Fibroblast of villous mesenchyme (primary cell): Measurements from ENCODE around the gene TMEM221. TPM values are rescaled to one million over a fixed set of nuclear protein-coding genes. Genes with fewer than 3 reads are reported as not detected.

Source experiments
- DNase-seq: peaks from one replicate; pipeline ENCODE4 v3.0.0-alpha.2; 2010; ENCODE audit warnings: low read depth
- H3K4me3 ChIP-seq: 2 replicates; pipeline ENCODE4 v1.5.1; 2011; ENCODE audit warnings: low read depth, mild to moderate bottlenecking, low read length
- CTCF ChIP-seq: IDR thresholded peaks from 2 replicates; pipeline ENCODE4 v1.5.1; 2012; ENCODE audit warnings: low read depth, mild to moderate bottlenecking, low read length; ENCODE audit not compliant: insufficient read depth
- total RNA-seq: library from RNA; depleted of rRNA; stranded (reverse); fragments of >200 nt; gene quantifications from 2 replicates; pipeline ENCODE4 v1.2.3, GENCODE V29; 2012

The TMEM221 gene
- total RNA-seq, 1 donor, result not detected

- peak overlapping the region; percentile 69 for H3K4me3 ChIP-seq
- TF ChIP-seq CTCF, result no peak
- DNase-seq, result no peak
These were observed 44.5 kb downstream of the TMEM221 start for GRCh38 chr19:17404015-17404414.

DNA sequence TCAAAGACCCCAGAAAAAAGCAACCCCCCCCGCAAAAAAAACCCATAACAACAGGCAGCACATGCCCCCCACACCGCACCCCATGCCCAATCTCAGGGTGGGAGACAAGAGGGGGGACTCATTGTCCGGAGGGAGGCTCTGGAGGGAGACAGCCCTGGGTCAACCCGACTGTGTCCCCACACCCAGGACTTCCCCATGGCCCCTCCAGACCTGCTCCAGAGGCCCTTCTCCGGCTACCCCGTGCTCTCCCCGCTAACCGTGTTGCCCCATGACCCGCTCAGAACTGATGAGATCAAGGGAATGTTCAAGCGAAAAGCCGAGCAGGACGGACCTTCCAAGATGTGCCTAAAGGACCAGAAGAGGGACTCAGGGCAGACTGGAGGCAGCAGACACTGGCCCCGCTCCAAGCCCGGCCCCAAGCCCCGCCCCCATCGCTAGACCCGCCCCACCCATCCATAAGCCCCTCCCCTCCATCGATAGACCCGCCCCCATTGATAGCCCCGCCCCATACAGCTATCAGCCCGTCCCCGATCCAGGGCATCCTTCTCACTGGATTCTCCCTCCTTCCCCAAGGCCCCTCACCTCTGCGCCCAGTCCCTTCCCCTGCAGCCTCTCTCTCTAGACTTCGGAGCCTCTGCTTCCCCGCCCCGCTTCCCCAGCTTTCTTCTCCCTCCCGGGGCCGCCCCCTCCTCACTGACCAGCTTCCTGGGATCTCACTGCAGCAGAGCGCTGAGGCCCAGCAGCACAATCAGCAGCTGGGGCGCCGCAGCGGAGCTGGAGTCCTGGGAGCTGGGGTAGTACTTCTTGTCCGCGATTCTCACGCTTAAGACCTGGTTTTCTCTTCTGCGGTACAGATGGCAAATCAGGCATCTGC lies 45.2 kb downstream of the TMEM221 start:
- no peak for DNase-seq
- TF ChIP-seq CTCF, result no peak
- peak overlapping the region; percentile 69 for H3K4me3 ChIP-seq

GRCh38 chr19:17401628-17402027 lies 46.8 kb downstream of the TMEM221 start:
- TF ChIP-seq CTCF, result no peak
- H3K4me3 ChIP-seq, result no peak overlapping the region
- no peak for DNase-seq

GRCh38 chr19:17398902-17399527 lies 49.5 kb downstream of the TMEM221 start:
- DNase-seq, result no peak
- no peak for TF ChIP-seq CTCF

GRCh38 chr19:17394891-17395415 lies 53.5 kb downstream of the TMEM221 start:
- peak; percentile 71 for TF ChIP-seq CTCF
- peak; percentile 76 for DNase-seq
- H3K4me3 ChIP-seq, result no peak overlapping the region

More at GRCh38 chr19:17398902-17399527, 49.5 kb downstream of the TMEM221 start:
- no peak overlapping the region for H3K4me3 ChIP-seq

DNA sequence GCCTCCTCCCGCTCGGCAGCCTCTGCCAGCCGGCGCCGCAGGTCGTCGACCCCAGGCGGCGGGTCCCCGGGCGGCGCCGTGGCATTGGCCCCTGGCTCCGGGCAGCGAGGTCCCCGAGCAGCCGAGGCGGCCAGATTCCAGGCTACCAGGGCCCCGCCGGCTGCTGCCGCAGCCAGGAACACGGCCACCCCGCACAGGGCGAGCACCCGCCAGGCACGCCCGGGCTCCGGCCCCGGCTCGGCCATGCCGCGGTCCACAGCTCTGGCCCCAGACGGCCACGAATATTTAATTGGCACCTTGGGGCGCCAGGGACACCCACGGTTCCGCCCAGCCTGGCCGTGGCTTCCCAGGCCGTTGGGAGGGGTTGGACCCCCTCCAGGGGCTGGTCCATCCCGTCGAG lies 54.6 kb downstream of the TMEM221 start, which contains the start of gene CCDC194:
Gene CCDC194 (minus strand): TSS at position 283 of the 400 bp plus-strand sequence. CDS start 38 bp downstream, at position 245.
- no peak within 1 kb of the TSS for H3K4me3 ChIP-seq
- DNase-seq, result no peak
- TF ChIP-seq CTCF, result no peak
